ENCODE data around the gene ALKBH2.

ALKBH2 gene

GRCh38 chr12:109124878-109125648 is 31.8 kb upstream of the ALKBH2 start:
- H3K4me1 ChIP-seq, result no peaks in the 10 kb centered on the region
- in situ Hi-C loops (cut with MboI; ENCODE audit: low sequenced_read_pairs), result no loop called here
- no peaks in the 10 kb centered on the region for H3K9me3 ChIP-seq
- no peaks in the 10 kb centered on the region for H3K36me3 ChIP-seq (replicated peaks)
- no peak for DNase-seq (ENCODE audit: low spot score in 2 of 2)
- no peak overlapping the region for H3K4me3 ChIP-seq
- no peaks in the 10 kb centered on the region for H3K27me3 ChIP-seq (ENCODE audit: low read depth)

- Histone ChIP-seq H3K4me3 (no peak overlapping the region), H3K4me1 (no peaks in the 10 kb centered on the region), H3K27me3 (ENCODE audit: low read depth) (no peaks in the 10 kb centered on the region), H3K36me3 (replicated peaks) (no peaks in the 10 kb centered on the region), H3K9me3 (no peaks in the 10 kb centered on the region)
- in situ Hi-C loops (cut with MboI; ENCODE audit: low sequenced_read_pairs), result no loop called here
- no peak for DNase-seq (ENCODE audit: low spot score in 2 of 2)
These were observed 28.1 kb upstream of the ALKBH2 start for GRCh38 chr12:109121346-109121880.

- H3K27me3 ChIP-seq (ENCODE audit: low read depth), result no peaks in the 10 kb centered on the region
- H3K9me3 ChIP-seq, result no peaks in the 10 kb centered on the region
- no peak overlapping the region for H3K4me3 ChIP-seq
- H3K36me3 ChIP-seq (replicated peaks), result no peaks in the 10 kb centered on the region
- in situ Hi-C loops (cut with MboI; ENCODE audit: low sequenced_read_pairs), result no loop called here
- H3K4me1 ChIP-seq, result no peaks in the 10 kb centered on the region
- no peak for DNase-seq (ENCODE audit: low spot score in 2 of 2)
These were observed 27.3 kb upstream of the ALKBH2 start for GRCh38 chr12:109120557-109120956.

GRCh38 chr12:109120095-109120494 is 26.8 kb upstream of the ALKBH2 start:
- DNase-seq (ENCODE audit: low spot score in 2 of 2), result no peak
- H3K9me3 ChIP-seq, result no peaks in the 10 kb centered on the region
- no peak overlapping the region for H3K4me3 ChIP-seq
- in situ Hi-C loops (cut with MboI; ENCODE audit: low sequenced_read_pairs), result no loop called here
- H3K36me3 ChIP-seq (replicated peaks), result no peaks in the 10 kb centered on the region
- H3K27me3 ChIP-seq (ENCODE audit: low read depth), result no peaks in the 10 kb centered on the region
- no peaks in the 10 kb centered on the region for H3K4me1 ChIP-seq

- Histone ChIP-seq H3K27me3 (ENCODE audit: low read depth) (no peaks in the 10 kb centered on the region), H3K9me3 (no peaks in the 10 kb centered on the region), H3K4me1 (no peaks in the 10 kb centered on the region), H3K36me3 (replicated peaks) (no peaks in the 10 kb centered on the region), H3K4me3 (no peak overlapping the region)
- in situ Hi-C loops (cut with MboI; ENCODE audit: low sequenced_read_pairs), result no loop called here
- DNase-seq (ENCODE audit: low spot score in 2 of 2), result no peak
These were observed 23.3 kb upstream of the ALKBH2 start for GRCh38 chr12:109116611-109116949.

GRCh38 chr12:109115758-109116610 is 22.7 kb upstream of the ALKBH2 start, which contains the start of gene ACACB:
Gene ACACB (plus strand): TSS chr12:109116587. CDS start chr12:109139406, 22,819 bp downstream.
- Histone ChIP-seq H3K9me3 (no peaks in the 10 kb centered on the region), H3K4me3 (no peak within 1 kb of the TSS)
- no peak for DNase-seq (ENCODE audit: low spot score in 2 of 2)

GRCh38 chr12:109115404-109115757 is 22.1 kb upstream of the ALKBH2 start:
- Histone ChIP-seq H3K4me3 (no peak overlapping the region), H3K4me1 (no peaks in the 10 kb centered on the region), H3K9me3 (no peaks in the 10 kb centered on the region), H3K27me3 (ENCODE audit: low read depth) (no peaks in the 10 kb centered on the region), H3K36me3 (replicated peaks) (peaks cover under 1% of the 10 kb centered on the region)
- in situ Hi-C loops (cut with MboI; ENCODE audit: low sequenced_read_pairs), result no loop called here
- DNase-seq (ENCODE audit: low spot score in 2 of 2), result no peak

More at GRCh38 chr12:109115758-109116610, 22.7 kb upstream of the ALKBH2 start, which contains the start of gene ACACB:
- Histone ChIP-seq H3K36me3 (replicated peaks) (no peaks in the 10 kb centered on the region), H3K4me1 (no peaks in the 10 kb centered on the region), H3K27me3 (ENCODE audit: low read depth) (no peaks in the 10 kb centered on the region)
- in situ Hi-C loops (cut with MboI; ENCODE audit: low sequenced_read_pairs), result no loop called here

GRCh38 chr12:109114644-109115043 is 21.4 kb upstream of the ALKBH2 start:
- no peaks in the 10 kb centered on the region for H3K4me1 ChIP-seq

GRCh38 chr12:109113661-109114321 is 20.5 kb upstream of the ALKBH2 start:
- in situ Hi-C loops (cut with MboI; ENCODE audit: low sequenced_read_pairs), result no loop called here
- H3K4me1 ChIP-seq, result no peaks in the 10 kb centered on the region
- no peaks in the 10 kb centered on the region for H3K9me3 ChIP-seq
- peaks cover 15% of the 10 kb centered on the region for H3K36me3 ChIP-seq (replicated peaks)
- no peaks in the 10 kb centered on the region for H3K27me3 ChIP-seq (ENCODE audit: low read depth)
- H3K4me3 ChIP-seq, result no peak overlapping the region
- DNase-seq (ENCODE audit: low spot score in 2 of 2), result no peak

More at GRCh38 chr12:109114644-109115043, 21.4 kb upstream of the ALKBH2 start:
- Histone ChIP-seq H3K27me3 (ENCODE audit: low read depth) (no peaks in the 10 kb centered on the region), H3K36me3 (replicated peaks) (peaks cover 8% of the 10 kb centered on the region), H3K4me3 (no peak overlapping the region), H3K9me3 (no peaks in the 10 kb centered on the region)
- no peak for DNase-seq (ENCODE audit: low spot score in 2 of 2)
- in situ Hi-C loops (cut with MboI; ENCODE audit: low sequenced_read_pairs), result no loop called here

GRCh38 chr12:109112720-109113465 is 19.6 kb upstream of the ALKBH2 start:
- no peak for DNase-seq (ENCODE audit: low spot score in 2 of 2)
- no peaks in the 10 kb centered on the region for H3K4me1 ChIP-seq
- no peaks in the 10 kb centered on the region for H3K27me3 ChIP-seq (ENCODE audit: low read depth)
- H3K36me3 ChIP-seq (replicated peaks), result peaks cover 24% of the 10 kb centered on the region
- no peak overlapping the region for H3K4me3 ChIP-seq
- no peaks in the 10 kb centered on the region for H3K9me3 ChIP-seq
- in situ Hi-C loops (cut with MboI; ENCODE audit: low sequenced_read_pairs), result no loop called here

GRCh38 chr12:109110988-109111495 is 17.8 kb upstream of the ALKBH2 start:
- Histone ChIP-seq H3K9me3 (no peaks in the 10 kb centered on the region), H3K4me3 (no peak overlapping the region), H3K36me3 (replicated peaks) (peaks cover 37% of the 10 kb centered on the region), H3K4me1 (no peaks in the 10 kb centered on the region), H3K27me3 (ENCODE audit: low read depth) (no peaks in the 10 kb centered on the region)
- in situ Hi-C loops (cut with MboI; ENCODE audit: low sequenced_read_pairs), result no loop called here
- peak in 1 of 2 experiments; percentile 56 for DNase-seq (ENCODE audit: low spot score in 2 of 2)

GRCh38 chr12:109109746-109110350 is 16.6 kb upstream of the ALKBH2 start:
- no peak overlapping the region for H3K4me3 ChIP-seq
- in situ Hi-C loops (cut with MboI; ENCODE audit: low sequenced_read_pairs), result loop anchor here (10.0 kb wide), 1 partner anchor 275 kb away; no protein-coding TSS in a partner anchor
- H3K4me1 ChIP-seq, result no peaks in the 10 kb centered on the region
- H3K9me3 ChIP-seq, result no peaks in the 10 kb centered on the region
- no peaks in the 10 kb centered on the region for H3K27me3 ChIP-seq (ENCODE audit: low read depth)
- no peak for DNase-seq (ENCODE audit: low spot score in 2 of 2)
- H3K36me3 ChIP-seq (replicated peaks), result peaks cover 49% of the 10 kb centered on the region
